Measurements from ENCODE around the gene GPC6.
A peak's percentile ranks its signal among the peaks of the same experiment; 100 is the strongest.

The GPC6 gene

DNA sequence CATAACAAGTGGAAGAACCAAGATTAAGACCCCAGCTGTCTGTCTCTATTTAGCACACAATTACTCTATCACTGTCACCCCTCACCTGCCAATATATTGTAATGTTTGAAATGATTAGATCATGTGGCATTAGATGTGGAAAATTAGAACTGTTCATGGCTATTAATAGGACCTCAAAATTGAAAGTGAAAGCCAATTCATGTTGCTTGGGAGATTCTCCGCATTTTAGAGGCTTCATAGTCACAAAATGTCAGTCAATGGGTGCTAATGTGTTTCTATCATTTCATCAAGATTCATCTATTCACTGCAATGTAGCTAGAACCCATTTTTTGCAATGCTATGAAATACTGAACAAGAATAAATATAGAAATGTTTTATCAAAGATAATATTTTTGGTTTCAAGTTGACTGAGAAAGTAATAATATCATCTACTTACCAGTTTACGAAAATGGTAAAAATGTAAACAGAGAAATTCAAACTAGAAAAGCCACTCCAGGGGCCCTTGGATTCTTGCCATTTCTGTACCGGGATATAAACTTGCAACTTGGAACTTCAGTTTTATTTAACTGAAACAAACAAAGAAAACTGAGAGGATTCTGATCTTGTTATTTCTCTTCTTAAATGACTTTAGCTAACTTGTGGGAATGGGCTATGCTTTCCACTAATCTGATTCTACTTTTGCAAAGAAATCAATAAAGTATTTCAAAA, 864.3 kb downstream of the GPC6 start:
- DNase-seq, result no peak

DNA sequence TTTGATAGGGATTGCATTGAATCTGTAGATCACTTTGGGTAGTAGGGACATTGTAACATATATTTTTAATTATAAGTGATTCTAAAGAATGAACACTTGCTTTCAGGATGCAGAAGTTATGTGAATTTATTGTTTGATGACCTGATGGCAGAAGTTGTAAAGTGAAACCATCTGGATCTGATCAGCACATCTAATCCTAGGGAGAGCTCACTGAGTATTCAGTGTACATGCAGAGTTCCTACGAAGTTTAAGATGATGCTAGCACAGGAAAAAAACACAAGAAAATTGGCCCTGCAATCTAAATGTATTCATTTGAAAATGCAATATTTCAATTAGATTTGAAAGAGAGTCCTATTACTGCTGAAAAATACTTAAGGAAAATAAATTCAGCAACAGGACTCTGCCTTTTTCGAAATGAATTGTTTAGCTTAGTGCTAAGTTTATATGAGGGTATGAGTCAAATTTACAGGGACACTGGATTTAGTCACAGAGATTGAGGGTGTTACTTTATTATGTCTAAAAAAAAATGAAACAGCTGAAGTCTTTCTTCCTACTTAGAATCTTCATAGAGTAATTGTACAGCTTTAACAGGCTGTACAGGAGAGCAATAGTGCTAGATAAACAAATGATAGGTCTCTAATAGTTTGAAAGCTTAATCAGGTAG, 867.2 kb downstream of the GPC6 start:
- no peak for DNase-seq

DNA sequence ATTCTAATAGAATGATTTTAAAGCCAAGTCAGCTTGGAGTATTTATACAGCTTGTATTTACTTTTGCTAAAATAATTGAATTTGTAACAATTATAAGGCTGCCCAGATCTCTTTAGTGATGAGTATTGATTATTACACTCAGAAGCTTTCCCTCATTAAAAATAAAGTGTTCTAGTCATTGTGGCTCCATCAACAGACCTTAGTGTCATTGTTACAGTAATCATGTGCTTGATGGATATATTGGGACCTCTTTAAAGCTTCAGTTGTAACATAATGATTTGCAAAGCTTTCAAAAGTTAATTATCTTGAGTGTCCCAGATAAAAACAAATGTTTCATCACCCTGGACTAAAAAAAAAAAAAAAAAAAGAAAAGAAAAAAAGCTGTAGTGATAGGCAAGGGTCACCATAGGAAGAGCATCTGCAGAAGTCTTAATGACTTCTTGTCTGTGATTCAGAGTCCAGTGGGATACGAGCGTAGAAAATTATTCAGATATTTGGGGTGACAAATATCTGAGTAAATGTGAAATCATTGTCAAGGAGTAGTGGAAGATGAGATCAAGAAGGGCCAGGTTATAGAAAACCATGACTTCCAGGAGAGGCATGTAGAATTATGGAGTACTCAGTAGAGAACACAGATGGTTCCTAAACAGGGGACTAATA, 883.2 kb downstream of the GPC6 start:
- no peak for DNase-seq

DNA sequence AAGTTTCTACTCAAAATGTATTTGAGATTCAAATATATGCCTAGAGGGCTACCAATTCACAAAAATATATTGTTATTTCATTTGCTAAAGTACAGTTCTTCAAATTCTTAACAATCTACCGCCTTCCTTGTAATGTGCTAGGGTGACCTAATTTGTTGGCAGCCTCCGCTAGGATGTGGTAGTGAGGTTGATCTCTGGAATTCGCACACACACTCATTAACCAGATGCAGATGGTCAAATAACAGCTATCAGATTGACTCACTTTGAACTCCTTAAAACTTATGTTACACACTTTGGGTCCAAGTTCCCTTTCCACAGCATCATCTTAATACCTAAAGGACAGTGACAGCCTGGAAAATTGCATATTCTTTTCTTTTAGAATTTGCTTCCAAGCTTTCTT, 885.6 kb downstream of the GPC6 start:
- no peak for DNase-seq

DNA sequence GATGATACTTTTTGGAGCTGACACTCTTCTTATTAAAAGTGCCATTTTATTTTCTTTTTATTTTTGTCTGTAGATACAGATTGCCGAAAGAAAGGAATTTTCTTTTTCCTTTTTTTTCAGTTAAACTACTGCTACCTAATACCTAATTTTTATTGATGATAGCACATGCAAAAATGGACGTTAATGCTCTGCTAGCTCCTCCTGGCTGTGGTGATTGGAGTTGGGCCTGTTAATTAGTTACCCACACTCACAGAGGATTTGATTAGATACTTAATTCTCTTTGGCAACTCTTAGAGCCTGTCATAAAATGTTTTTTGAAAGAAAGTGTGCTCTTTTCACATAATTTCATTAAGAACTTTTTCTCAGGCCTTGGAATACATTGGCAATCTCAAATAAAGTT, 886.1 kb downstream of the GPC6 start:
- DNase-seq, result no peak

DNA sequence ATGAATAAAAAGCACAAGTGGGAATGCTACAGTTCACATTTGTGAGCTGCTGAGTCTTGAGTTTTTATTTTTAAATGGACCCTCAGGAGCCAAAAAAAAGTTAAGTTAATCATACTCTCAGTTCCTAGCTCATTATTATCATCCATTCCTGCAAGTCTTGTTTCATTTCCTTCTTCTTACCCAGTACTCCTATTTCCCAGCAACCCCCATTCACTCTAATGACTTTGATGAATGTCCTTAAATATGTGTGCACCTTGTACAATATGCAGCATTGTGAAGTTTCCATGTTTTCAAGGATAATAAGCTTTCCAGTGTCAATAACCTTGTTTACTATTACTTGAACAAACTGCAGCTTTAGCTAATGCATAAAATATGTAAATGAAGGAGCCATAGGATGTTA, 886.6 kb downstream of the GPC6 start:
- DNase-seq, result no peak

DNA sequence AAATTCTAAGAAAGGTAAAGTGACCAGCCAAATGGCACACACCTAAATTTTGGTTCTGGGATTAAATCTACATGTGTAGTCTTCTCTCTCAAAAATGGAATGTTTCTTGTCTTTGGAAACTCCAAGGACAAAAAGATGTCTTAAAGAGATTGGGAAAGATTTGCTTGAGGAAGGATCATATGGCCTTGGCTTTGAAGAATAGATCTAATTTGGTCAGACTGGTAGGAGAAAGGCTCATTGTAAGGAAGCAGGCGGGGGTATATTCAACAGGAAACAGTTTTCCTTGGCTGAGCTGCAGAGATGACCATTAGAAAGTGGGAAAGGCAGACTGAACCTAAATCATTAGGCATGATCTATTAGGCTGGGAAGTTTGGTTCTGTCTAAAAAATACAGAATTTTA, 887.6 kb downstream of the GPC6 start:
- DNase-seq, result no peak

DNA sequence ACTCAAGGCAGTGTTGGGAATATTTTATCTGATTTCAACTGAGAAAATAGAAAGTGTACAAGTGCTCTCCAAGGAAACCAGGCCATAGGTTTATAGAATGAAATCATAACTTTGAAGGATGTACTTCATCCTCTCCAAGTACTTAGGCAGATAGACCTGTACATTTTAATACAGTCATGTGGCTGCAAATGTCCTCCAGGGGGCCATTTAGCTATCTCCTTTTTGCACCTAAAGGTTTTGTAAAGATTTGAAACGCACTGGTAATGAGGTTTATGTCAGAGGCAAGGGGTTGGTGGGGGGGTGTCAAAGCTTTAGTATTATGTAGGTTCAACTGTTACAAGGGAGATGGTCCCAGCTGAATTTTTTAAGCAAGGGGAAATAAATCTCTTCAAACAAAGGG, 888.4 kb downstream of the GPC6 start:
- no peak for DNase-seq

DNA sequence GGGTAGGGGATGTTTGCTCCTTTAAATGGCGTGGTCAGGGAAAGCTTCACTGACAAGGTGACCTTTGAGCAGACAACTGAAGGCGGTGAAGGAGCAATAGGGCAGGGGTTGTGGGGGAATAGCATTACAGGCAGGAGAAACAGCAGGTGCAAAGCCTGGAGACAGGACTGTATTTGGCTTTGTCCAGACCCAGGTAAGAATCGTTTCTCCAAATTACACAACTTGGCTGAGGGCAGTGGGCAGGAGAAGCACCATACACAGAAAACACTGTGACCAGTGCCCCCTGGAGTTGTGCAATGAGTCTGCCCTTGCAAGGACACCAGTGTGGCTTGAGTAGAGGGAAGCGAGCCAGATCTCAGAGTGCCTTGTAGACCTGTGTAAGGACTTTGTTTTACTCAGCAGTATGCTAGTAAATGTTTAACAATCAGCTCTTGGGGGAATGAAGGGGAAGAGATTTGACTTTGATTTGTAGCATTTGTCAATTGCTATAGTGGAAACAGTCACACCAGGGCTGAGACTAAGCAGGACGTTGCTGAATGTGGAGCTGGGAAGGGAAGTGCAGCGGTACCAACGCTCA, 892.8 kb downstream of the GPC6 start:
- no peak for DNase-seq

DNA sequence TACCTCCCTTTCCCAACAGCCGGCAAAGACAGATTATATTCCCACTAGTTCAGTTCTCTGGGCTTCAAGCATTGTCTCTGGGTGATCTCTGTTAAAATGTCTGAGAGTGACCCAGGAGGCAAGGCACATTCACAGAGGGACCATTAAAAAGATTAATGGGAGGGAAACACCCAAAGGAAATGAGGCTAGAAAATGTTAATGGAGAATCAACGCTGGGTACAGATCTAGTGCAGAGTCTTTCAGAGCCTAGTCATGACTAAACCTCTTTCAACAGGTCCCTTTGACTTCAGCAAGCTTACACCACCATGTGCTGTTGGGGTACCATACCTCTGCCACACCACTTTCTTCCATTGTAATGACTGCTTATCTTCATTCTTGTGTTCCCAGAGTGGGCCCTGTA, 894.3 kb downstream of the GPC6 start:
- DNase-seq, result no peak

DNA sequence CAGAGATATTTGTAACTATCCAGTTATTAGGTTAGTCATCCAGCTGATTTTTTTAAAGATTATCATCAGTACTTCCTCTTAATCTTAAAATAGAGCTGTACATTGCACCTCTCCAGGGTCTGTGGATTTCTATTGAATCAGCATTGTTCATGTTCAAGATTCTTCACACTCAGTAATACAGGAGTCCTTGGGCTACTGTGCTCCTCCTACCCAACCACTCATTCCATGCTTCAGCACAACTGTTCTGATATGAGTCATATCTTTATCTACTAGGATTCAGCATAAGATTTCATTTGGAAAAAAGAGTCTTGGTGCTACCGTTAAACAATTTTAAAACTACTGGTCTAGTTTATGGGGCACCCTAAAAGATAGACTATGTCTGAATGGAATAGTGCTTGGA, 895.1 kb downstream of the GPC6 start:
- DNase-seq, result no peak

DNA sequence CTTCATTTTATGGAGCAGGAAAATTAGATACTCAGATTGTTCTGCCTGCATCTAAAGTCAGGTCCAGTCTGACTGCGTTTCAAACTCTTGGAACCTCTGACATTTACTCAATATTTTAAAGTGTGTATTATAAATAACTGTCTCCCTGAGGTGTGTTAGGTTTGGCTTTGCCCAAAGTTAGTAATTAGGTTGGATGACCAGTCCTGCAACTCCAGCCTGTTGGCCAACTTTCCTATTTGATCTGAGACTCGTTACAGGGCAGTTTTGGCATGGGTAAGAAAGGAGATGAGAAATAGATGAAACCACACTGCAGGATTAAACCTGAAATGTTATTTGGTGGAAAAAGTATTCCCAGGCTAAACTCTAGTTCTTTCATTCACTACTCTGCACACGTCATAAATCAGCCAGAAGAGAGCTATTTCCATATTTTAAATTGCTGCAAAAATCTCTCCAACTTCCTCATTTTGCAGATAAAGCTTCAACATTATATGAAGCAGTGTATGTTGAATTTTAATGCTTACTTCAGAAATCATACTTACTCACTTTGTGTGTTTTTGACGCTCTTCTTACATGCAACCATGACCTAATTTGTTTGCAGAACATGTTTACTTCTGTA, 895.8 kb downstream of the GPC6 start:
- peak; percentile 54 to 58 for DNase-seq

DNA sequence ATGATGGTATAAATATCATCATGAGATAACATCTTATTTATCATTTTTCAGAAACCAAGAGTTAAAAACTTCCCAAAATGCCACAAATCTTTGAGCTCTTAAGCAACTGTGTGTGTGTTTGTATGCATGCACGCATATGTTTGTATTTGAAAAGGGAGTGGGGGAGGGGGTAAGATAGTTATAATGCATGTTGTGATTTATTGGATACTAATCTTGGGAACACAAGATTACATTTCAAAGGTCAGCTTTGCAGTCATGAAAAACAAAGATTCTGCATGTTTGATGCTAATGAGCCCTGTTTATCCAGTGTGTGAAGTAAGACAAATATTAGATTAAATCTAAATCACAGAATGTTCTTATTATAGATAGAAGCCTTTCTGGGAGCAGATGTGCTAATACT, 897.0 kb downstream of the GPC6 start:
- no peak for DNase-seq

DNA sequence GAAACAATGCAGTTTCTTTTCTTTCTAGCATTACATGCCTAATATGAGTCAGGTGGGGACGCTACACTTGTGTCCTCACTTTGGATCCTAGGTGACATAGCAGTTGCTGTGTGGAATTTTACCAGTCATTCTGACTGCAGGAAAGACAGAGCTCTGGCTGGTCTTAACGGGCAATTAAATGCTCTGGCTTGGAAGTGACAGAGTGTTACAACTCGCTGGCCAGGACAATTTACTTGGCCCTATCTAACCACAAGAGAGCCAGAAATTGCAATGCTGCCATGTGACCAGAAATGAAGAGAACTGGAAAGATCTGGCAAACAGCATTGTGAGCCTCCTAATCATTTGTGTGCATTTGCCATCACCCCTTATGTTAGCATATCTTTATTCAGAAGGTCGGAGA, 901.8 kb downstream of the GPC6 start:
- no peak for DNase-seq

DNA sequence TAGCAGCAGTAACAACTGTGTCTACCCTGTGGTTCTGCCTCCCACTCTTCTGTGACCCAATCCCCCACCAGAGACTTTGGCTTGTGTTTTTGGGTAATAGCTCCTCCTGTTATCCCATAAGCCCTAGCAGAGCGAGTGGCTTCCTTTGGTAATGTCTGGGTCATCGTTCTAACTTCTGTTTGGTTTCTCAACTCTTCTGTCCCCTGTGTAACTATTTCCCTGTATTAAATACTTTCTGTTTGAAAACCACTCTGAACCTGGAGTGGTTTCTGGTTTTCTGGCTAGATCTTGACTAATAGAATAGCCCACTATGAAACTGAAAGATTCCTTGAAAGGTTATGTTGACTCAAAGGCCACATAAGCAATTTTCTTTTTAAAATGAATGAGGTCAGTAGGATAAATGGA, 902.9 kb downstream of the GPC6 start:
- no peak for DNase-seq

DNA sequence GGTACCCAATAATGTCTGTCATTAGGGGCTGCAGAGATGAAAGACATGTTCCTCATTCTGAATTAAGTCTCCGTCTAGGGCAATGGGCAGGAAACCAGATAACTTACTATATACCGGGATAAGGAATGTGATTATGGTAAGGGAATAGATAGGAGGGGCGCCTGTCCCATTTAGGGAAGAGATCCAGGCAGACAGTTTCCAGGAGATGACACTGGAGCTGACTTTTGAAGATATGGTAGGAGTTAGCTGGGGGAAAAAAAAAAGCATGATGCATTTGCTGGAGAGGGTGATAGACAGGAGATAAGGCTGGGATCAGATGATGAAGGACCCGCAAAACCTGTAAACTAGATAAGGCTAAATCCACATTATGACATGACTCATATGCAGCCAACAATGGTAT, 912.2 kb downstream of the GPC6 start:
- DNase-seq, result no peak

DNA sequence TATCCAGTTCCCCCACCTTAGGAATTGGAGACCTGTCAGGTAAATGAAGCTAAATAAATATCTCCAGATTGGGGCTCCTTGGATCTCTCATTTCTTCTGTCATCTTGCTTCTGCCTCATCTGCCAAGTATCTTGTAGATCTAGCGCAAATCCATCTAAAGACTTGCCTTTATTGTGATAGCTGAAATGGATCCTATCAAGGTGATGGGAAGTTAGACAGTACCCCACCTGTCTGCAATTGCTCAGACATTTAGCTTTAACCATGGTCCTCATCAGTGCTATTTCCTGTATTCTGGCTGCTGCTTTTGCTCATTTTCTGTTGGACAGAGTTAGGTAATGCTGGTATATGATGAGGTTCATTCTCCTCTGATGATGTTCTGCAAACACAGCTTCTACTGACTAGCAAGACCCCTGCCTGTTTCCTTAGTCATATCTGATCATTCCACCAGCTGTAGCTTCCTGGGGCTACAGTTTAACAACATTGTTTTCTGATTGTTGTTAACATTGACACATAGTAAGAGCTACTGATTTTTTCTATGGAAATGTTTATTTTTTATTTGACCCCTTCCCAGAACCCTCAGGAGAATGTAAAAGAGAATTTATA, 912.9 kb downstream of the GPC6 start:
- DNase-seq, result no peak

DNA sequence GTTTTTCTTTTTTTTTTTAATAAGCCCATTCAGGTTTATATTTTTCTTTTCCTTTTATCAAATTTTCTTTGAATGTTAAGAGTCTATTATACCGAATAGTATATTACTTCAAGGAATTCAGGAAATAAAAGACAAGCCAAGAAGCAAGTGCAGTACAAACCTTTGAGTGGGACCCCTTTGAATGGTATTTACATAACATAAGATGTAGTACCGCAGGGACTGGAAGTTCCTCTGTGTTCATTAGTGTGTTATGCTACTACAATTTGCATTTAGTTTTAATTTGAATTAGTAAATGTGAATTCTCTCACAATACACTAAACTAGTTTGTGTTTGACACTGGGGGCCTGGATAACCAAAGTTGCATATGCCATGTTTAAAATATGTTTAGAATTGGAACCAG, 913.4 kb downstream of the GPC6 start:
- DNase-seq, result no peak

DNA sequence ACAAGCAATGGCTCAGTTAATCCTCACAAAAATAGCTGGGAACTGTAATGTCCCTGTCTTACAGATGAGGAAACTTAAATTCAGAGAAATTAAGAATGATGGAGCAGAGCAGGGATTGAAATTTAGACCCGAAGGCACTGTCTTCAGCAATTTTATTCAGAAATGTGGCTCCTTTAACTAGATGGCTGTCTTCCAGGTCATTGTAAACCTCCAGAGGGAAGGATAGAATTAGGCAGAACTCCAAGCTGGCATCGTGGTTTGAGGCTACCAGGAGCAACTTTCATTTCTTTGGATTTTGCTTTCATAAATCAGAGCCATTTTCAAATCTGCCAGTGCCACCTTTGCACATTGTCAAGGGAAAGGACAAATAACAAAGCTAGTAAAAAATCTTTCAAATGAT, 913.9 kb downstream of the GPC6 start:
- DNase-seq, result no peak

DNA sequence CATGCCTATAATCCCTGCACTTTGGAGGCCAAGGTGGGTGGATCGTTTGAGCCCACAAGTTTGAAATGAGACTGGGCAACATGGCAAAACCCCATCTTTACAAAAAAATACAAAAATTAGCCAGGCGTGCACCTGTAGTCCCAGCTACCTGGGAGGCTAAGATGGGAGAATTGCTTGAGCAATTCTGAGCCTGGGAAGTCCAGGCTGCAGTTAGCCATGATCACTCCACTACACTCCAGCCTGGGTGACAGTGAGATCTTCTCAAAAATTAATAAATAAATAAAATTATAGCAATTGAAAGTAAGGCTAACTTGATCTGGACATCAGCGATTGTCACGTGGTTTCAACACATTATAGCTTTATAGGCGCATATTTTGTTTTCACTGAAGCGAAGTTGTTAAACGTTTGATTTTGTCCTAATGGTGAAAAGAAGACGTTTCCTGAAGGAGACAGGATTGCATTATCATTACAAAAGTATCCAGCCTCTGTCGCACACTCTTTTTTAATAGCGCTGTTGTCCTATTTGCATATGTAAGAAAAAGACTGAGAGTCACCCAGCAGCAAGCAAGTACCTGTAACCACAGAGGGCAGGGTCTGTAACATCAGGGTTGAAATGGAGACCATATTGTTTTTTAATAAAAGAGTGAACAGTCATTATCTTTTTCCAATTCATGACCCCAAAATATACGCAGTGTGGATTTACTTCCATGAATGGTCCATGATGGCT, 917.2 kb downstream of the GPC6 start:
- DNase-seq, result no peak

DNA sequence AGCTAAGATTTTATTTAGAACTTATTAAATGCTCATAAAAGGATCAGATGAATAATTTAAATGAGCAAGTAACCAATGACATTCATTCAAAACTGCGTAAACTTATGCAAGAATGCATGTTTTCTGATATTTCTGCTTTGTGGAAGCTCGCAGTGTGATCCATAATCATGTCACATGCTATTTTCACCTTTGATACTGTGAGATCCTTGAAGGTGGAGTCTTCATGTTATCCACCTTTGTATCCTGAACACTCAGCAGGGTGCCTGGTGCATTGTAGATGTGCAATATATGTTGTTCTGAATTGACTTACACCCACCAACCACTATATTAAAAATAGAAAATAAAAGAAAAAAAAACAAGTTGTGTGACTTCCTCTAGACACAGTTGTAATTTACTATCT, 919.4 kb downstream of the GPC6 start:
- DNase-seq, result no peak

DNA sequence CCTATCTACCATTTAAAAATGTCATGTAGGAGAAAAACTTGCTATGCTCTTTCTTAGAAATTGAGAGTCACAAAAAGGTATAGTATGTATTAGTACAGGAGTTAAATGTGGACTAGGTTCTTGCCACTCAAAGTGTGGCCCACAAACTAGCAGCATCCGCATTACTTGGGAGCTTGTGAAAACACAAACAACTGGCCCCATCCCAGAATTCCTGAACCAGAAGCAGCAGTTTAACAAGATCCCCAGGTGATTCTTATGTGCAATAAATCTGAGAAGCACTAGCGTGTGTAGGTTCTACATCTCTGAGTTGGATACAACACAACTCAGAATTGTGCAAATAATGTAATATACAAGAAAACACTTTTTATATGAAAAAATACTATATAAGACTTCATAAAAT, 927.0 kb downstream of the GPC6 start:
- DNase-seq, result no peak

DNA sequence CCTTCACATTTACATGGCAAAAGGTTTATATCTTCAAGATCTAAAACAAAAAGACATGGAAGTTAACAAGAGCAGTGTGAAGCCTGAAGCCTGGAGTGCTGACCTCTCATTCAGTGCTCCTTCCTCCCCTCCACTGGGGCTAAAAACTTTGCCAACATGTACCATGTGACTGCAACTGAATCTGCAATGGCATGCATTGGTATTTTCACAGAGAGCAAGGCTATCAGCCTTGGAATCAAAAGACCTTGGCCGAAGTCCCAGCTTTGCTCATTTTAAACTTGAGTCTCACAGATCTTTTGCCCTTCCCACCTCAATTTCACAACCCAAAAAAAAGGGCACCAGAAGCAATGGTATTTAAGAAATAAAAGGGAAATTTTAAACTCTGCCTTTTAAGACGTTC, 927.8 kb downstream of the GPC6 start:
- no peak for DNase-seq
